AG04450 (cell line): ENCODE results near the gene SORCS2. TPM values are rescaled to one million over a fixed set of nuclear protein-coding genes. Genes with fewer than 3 reads are reported as not detected.

Experiments
- CTCF ChIA-PET: fragments of 300-600, 350-600 bp; formaldehyde crosslinking; extraction: SDS; loops from one replicate; lab custom pipeline; 2022; ENCODE audit warnings: antibody characterized with exemption, inconsistent platforms; lab: Charles Lee
- POLR2A ChIA-PET: fragments of 350-600 bp; formaldehyde crosslinking; extraction: SDS; loops from one replicate; lab custom pipeline; 2021; ENCODE audit warnings: antibody characterized with exemption, inconsistent platforms; lab: Yijun Ruan, JAX
- DNase-seq: peaks from one replicate; pipeline ENCODE4 v3.0.0-alpha.2; 2011; ENCODE audit warnings: low read depth, low spot score
- H3K27ac ChIP-seq: one replicate; pipeline ENCODE4 v1.5.1; 2012; ENCODE audit warnings: low read depth, low read length, control low read depth
- H3K27me3 ChIP-seq: one replicate; pipeline ENCODE4 v1.6.0; 2012; ENCODE audit warnings: low read length; ENCODE audit not compliant: control insufficient read depth, insufficient read depth
- H3K4me3 ChIP-seq: 2 replicates; pipeline ENCODE4 v1.5.1; 2011; ENCODE audit warnings: mild to moderate bottlenecking, low read depth, low read length, control low read depth
- H3K9me3 ChIP-seq: 2 replicates; pipeline ENCODE4 v1.5.1; 2012; ENCODE audit warnings: low read length; ENCODE audit not compliant: control insufficient read depth, insufficient read depth
- CTCF ChIP-seq: IDR thresholded peaks from 2 replicates; pipeline ENCODE4 v1.5.1; 2011; ENCODE audit warnings: low read depth, low read length, control low read depth, inconsistent platforms
- polyA plus RNA-seq: library from polyadenylated mRNA; depleted of rRNA; stranded (reverse); fragments of >200 nt; gene quantifications from 2 replicates; pipeline ENCODE4 v1.2.3, GENCODE V29; 2011

The SORCS2 gene
- polyA plus RNA-seq, 1 experiment, result 0.29 TPM

GRCh38 chr4:7510066-7510465, 317.7 kb downstream of the SORCS2 start:
- no peak for TF ChIP-seq CTCF
- DNase-seq, result no peak
- Histone ChIP-seq H3K27ac (no peak overlapping the region), H3K9me3 (no peaks in the 10 kb centered on the region; the same call in 1 of the 2 replicates), H3K4me3 (no peak overlapping the region), H3K27me3 (peaks cover 21% of the 10 kb centered on the region)
- ChIA-PET POLR2A (no interaction called here), CTCF (no interaction called here)

- Histone ChIP-seq H3K27ac (no peak overlapping the region), H3K4me3 (no peak overlapping the region), H3K9me3 (no peaks in the 10 kb centered on the region; the same call in 1 of the 2 replicates), H3K27me3 (peaks cover 19% of the 10 kb centered on the region)
- DNase-seq, result no peak
- ChIA-PET POLR2A (no interaction called here), CTCF (no interaction called here)
- TF ChIP-seq CTCF, result no peak
Measured at GRCh38 chr4:7510538-7510937, 318.2 kb downstream of the SORCS2 start.

GRCh38 chr4:7511525-7511924, 319.2 kb downstream of the SORCS2 start:
- no peak overlapping the region for H3K27ac ChIP-seq
- no peak for TF ChIP-seq CTCF
- H3K27me3 ChIP-seq, result peaks cover 21% of the 10 kb centered on the region
- ChIA-PET CTCF (no interaction called here), POLR2A (no interaction called here)
- no peak for DNase-seq
- H3K4me3 ChIP-seq, result no peak overlapping the region
- no peaks in the 10 kb centered on the region; the same call in 1 of the 2 replicates for H3K9me3 ChIP-seq

- DNase-seq, result no peak
- TF ChIP-seq CTCF, result no peak
- Histone ChIP-seq H3K9me3 (no peaks in the 10 kb centered on the region; the same call in 1 of the 2 replicates), H3K27ac (no peak overlapping the region), H3K4me3 (no peak overlapping the region), H3K27me3 (peaks cover 28% of the 10 kb centered on the region)
- CTCF ChIA-PET, result no interaction called here
- POLR2A ChIA-PET, result no interaction called here
Measured at GRCh38 chr4:7512428-7512827, 320.1 kb downstream of the SORCS2 start.

- TF ChIP-seq CTCF, result no peak
- CTCF ChIA-PET, result no interaction called here
- H3K9me3 ChIP-seq, result no peaks in the 10 kb centered on the region; the same call in 1 of the 2 replicates
- no peak overlapping the region for H3K27ac ChIP-seq
- DNase-seq, result no peak
- no peak overlapping the region for H3K4me3 ChIP-seq
- POLR2A ChIA-PET, result no interaction called here
- H3K27me3 ChIP-seq, result peaks cover 30% of the 10 kb centered on the region
Measured at GRCh38 chr4:7512946-7513345, 320.6 kb downstream of the SORCS2 start.
